MG63 (cell line): ENCODE measurements around the gene BBS9. TPM values are rescaled to one million over a fixed set of nuclear protein-coding genes. Genes with fewer than 3 reads are reported as not detected.
A peak's percentile ranks its signal among the peaks of the same experiment; 100 is the strongest.

Experiments
- DNase-seq: peaks from one replicate; pipeline ENCODE4 v3.0.0-alpha.2; 2020
- H3K27me3 ChIP-seq: fragments of 250-450 bp; sonication (Bioruptor Pico); 2 replicates; pipeline ENCODE4 v1.5.1; 2020; ENCODE audit warnings: mild to moderate bottlenecking, moderate library complexity
- H3K36me3 ChIP-seq: fragments of 250-450 bp; sonication (Bioruptor Pico); 2 replicates; pipeline ENCODE4 v1.5.1; 2020; ENCODE audit warnings: mild to moderate bottlenecking, moderate library complexity
- H3K4me3 ChIP-seq: fragments of 250-450 bp; sonication (Bioruptor Pico); 2 replicates; pipeline ENCODE4 v1.5.1; 2020; ENCODE audit warnings: mild to moderate bottlenecking, moderate library complexity
- H3K9me3 ChIP-seq: fragments of 250-450 bp; sonication (Bioruptor Pico); 2 replicates; pipeline ENCODE4 v1.5.1; 2020; ENCODE audit warnings: mild to moderate bottlenecking, moderate library complexity
- total RNA-seq: library from RNA; depleted of rRNA; stranded (reverse); fragments of >200 nt; shearing (Covaris generic); gene quantifications from 2 replicates; pipeline ENCODE4 v1.2.3, GENCODE V29; 2014; ENCODE audit warnings: low replicate concordance

The BBS9 gene
- total RNA-seq, 1 experiment from 2014 or later: 25.7 TPM

DNA sequence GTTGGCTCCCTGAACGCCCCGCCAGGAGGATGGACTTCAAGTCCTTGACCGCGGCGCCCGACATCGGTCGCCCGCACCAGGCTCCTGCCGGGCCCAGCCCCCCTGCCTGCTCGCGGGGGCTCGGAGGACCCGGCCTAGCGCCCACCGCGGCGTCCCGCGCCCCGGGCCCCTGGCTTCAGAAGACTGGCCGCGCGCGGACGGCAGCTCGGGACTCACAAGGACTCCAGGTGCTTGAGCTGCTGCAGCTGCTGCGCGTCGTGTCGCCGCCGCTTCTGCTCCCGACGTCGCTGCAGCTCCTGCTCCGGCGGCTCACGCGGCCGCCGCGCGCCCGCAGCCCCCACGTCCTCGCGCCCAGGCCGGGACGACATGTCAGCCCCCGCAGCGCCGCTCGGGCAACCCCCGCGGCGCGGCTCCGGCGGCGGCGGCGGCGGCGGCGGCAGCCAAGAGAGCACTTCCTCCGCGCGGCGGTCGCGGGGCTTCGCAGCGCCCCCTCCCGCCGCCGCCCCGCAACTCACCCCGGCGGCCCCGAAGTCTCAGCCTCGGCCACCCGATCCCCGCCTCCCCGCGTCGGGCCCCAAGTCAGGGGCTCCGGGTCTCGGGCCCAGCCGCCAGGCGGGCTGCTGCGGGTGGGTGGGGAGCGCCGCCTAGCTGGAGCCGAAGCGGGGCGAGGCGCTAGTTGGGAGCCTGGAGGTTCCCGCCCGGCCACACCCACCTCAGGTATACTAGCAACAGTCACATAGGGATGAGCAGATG is 20.2 kb upstream of the BBS9 start, which contains the start of gene RP9:
Gene RP9, minus strand, starts transcription at position 400 of the 753 bp plus-strand sequence. Its CDS starts 32 bp downstream, at position 368.
- H3K36me3 ChIP-seq: no peaks in the 10 kb centered on the region
- H3K27me3 ChIP-seq: no peaks in the 10 kb centered on the region
- H3K9me3 ChIP-seq: no peaks in the 10 kb centered on the region
- peak within 1 kb of the TSS; percentile 71 for H3K4me3 ChIP-seq
- peak; percentile 72 for DNase-seq

DNA sequence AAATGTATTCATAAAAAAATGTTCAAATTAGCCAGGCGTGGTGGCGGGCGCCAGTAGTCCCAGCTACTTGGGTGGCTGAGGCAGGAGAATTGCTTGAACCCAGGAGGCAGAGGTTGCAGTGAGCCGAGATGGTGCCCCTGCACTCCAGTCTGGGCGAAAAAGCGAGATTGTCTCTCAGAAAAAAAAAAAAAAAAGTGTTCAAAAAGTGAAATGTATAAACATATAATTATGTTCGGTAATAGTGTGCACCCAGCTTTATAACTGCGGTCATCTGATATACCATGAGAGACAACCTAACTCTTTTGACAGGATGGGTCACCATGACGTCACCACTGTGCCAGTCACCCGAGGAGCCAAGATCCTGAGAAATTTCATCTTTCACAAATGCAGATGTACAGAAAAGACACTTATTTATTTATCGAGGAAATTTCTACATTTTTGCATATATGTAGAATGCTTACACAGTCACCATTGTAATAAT is 19.6 kb upstream of the BBS9 start:
- Histone ChIP-seq H3K36me3 (no peaks in the 10 kb centered on the region), H3K27me3 (no peaks in the 10 kb centered on the region), H3K9me3 (no peaks in the 10 kb centered on the region), H3K4me3 (peak overlapping the region; percentile 71)
- peak; percentile 50 for DNase-seq

DNA sequence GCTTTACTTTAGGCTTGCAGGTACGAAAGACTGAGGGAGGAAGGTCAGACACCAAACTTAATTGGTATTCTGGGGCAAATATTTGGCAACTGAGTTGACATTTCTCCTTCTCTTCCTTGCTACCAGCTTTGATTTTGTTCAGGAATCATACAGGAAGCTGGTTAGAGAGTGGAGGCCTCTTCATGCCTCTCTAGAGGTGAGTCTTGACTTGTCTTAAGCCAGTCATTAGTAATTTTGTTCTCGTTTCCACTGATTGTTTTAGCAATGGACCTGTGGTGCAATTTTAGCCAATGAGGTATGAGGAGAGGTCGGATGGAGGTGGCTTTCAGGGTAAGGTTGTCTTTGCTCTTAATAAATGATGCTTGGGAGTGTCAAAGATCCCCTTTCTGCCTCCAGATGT is 17.8 kb upstream of the BBS9 start:
- no peak for DNase-seq

DNA sequence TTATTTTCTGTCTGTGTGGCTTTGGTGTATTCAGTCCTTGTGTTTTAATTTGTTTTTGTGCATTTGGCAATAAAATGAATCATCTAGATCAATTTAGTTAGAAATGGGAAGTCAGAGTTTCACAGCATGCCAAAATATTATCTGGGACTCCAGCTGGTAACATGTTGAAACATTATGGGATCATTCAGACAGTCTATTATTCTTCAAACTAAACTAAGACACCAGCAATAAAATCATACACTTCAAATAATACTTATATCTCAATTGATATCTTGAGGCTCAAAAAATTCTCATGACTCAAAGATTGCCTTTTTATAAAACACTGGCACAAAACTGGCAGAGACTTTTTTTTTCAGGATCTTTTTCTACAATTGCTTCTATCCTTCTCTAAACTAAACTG is 14.4 kb upstream of the BBS9 start:
- H3K27me3 ChIP-seq: no peaks in the 10 kb centered on the region
- H3K36me3 ChIP-seq: no peaks in the 10 kb centered on the region
- H3K4me3 ChIP-seq: no peak overlapping the region
- H3K9me3 ChIP-seq: peaks cover 6% of the 10 kb centered on the region
- no peak for DNase-seq

More for the DNA sequence above, 17.8 kb upstream of the BBS9 start:
- H3K9me3 ChIP-seq: no peaks in the 10 kb centered on the region
- H3K27me3 ChIP-seq: no peaks in the 10 kb centered on the region
- H3K4me3 ChIP-seq: no peak overlapping the region
- H3K36me3 ChIP-seq: no peaks in the 10 kb centered on the region

DNA sequence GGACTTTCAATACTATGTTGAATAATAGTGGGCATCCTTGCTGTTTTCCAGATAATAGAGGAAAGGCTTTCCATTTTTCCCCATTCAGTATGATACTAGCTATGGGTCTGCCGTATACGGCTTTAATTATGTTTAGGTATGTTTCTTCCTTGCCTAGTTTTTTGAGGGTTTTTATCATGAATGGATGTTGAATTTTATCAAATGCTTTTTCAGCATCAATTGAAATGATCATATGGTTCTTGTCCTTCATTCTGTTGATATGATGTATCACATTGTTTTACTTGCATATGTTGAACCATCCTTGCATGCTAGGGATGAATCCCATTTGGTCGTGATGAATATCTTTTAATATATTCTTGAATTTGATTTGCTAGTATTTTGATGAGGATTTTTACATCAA is 11.0 kb upstream of the BBS9 start:
- peaks cover 6% of the 10 kb centered on the region for H3K9me3 ChIP-seq
- H3K4me3 ChIP-seq: no peak overlapping the region
- no peaks in the 10 kb centered on the region for H3K27me3 ChIP-seq
- no peak for DNase-seq
- no peaks in the 10 kb centered on the region for H3K36me3 ChIP-seq

DNA sequence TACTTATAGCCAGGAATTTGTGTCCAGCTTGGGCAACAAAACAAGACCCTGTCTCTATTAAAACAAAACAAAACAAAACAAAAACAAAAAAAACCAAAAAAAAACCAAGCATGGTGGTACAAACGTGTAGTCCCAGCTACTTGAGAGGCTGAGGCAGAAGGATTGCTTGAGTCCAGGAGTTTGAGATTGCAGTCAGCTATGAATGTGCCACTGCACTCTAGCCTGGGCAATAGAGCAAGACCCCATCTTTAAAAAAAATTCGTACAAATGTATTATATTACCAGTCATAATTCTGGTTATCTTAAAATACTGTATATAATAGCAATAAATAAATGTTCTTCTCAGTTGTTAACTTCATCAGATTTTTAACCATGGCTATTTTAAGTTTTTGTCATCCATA is 2.3 kb upstream of the BBS9 start:
- DNase-seq: no peak
- Histone ChIP-seq H3K4me3 (no peak overlapping the region), H3K36me3 (no peaks in the 10 kb centered on the region), H3K27me3 (no peaks in the 10 kb centered on the region), H3K9me3 (no peaks in the 10 kb centered on the region)

DNA sequence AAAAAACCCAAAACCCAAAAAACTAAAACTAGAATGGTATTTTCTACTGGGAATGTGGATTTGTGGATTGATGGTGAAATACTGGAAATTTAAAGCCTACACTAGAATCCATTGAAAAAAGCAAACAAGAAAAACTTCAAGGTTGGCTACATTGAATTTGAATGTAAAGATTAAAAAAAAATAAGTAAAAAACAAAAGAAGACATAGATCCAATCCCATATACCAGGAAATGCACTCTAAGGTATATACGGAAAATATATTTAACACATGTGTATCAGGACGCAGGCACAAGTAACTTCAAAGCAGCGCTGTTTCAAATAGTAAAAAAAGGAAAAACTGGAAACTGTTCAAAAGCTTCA is 754 bp upstream of the BBS9 start:
- Histone ChIP-seq H3K27me3 (no peaks in the 10 kb centered on the region), H3K9me3 (no peaks in the 10 kb centered on the region), H3K36me3 (no peaks in the 10 kb centered on the region), H3K4me3 (peak overlapping the region; percentile 95)
- DNase-seq: no peak

DNA sequence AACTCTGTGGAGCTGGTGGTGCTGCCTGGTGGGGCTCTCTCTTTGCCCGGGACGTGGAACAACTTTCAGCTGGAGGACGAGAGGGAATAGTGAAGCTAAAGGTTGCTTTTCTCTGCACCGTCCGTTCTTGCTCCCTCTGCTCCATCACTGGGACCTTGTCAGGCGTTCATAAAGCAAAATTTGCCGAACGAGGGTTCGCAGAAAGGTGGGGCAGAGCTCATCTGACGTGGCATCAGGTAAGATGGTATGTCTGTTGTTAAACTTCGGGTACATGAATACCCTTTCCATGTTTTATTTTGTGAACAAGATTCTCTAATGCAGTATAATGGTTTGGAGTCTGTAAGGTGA is 416 bp downstream of the BBS9 start:
- Histone ChIP-seq H3K9me3 (no peaks in the 10 kb centered on the region), H3K4me3 (peak overlapping the region; percentile 95), H3K27me3 (no peaks in the 10 kb centered on the region), H3K36me3 (no peaks in the 10 kb centered on the region)
- no peak for DNase-seq

DNA sequence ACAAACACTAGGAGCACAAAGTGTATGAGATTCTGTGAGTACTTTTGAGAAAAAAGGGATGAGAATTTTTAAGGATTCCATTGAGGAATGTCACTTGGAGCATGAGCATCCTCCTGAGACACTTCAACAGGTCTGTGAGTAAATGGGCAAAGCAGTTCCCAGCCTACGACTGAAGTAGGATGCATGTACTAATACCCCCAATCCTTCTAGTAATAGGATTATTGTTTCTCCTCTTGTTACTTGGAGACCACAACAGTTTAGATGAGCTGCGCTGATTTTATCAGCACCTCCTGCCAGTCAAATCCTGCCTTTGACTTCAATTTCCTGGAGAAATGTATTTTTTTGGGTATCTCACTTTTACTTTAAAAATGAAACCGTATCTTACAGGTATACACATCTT is 820 bp downstream of the BBS9 start:
- no peaks in the 10 kb centered on the region for H3K27me3 ChIP-seq
- DNase-seq: no peak
- H3K9me3 ChIP-seq: no peaks in the 10 kb centered on the region
- peak overlapping the region; percentile 95 for H3K4me3 ChIP-seq
- no peaks in the 10 kb centered on the region for H3K36me3 ChIP-seq

DNA sequence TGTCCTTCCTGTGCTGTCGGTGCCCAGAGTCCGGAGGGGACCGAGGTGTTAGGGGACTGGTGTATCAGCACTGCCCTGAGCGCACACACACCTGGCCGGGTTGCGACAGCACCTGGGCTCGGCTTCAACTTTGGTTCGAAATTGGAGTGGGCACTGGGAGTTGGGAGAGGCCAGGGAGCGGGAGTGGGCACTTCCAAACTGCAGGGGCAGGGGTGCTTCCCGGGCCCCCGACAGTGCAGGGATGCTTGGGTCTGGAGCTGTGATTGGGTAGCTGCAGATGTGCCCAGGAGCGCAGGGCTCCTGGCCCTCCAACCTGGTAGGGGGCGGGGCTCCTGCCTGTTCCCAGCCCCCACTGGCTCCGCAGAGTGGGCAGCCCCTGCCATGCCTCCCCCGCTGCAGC is 7.7 kb downstream of the BBS9 start:
- Histone ChIP-seq H3K4me3 (no peak overlapping the region), H3K27me3 (no peaks in the 10 kb centered on the region)

DNA sequence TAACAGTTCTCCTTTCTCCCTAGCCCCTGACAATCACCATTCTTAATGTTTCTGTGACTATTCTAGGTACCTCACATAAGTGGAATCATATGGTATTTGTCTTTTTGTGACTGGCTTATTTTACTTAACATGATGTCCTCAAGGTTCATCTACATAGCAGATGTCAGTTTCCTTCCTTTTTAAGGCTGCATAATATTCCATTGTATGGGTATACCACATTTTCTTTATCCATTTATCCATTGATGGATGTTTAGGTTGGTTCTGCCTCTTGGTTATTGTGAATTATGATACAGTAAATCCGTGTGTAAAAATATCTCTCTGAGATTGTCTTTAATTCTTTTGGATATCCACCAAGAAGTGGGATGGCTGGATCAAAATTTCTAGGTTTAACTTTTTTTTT is 13.2 kb downstream of the BBS9 start:
- H3K27me3 ChIP-seq: no peaks in the 10 kb centered on the region
- H3K4me3 ChIP-seq: no peak overlapping the region
- peaks cover 3% of the 10 kb centered on the region; the same call in 1 of the 2 replicates for H3K9me3 ChIP-seq
- no peaks in the 10 kb centered on the region for H3K36me3 ChIP-seq
- DNase-seq: no peak

More for the DNA sequence above, 7.7 kb downstream of the BBS9 start:
- no peak for DNase-seq
- no peaks in the 10 kb centered on the region for H3K9me3 ChIP-seq
- no peaks in the 10 kb centered on the region for H3K36me3 ChIP-seq

DNA sequence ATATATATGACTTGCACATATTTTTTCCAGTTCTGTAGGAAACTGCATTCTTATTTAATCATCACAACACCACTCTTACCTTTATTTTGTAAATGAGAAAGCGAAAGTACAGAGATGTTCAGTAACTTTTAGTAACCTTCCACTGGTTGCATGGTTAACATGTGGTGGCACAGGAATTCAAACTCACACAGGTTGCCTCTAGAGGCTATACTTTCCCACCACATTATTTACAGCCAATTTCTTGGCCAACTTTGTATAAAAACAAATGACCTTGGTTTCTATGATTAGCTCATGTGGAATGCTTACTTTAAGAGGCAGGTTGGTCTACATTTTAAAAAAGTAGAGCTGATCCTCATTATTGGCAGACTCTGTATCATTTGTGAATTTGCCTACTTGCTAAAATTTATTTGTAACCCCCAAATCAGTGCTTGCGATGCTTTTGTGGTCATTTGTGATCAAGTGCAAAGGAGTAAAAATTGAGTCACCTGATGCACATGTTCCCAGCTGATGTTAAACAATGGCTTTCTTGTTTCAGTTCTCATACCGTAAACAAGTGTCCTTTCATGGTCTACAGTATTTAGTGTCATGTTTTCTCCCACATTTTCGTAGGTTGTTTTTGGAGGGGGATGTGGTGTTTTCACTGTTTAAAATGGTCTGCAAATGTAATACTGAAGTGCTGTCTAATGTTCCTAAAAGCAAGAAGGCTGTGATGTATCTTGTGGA is 14.8 kb downstream of the BBS9 start:
- Histone ChIP-seq H3K36me3 (no peaks in the 10 kb centered on the region), H3K9me3 (peaks cover 3% of the 10 kb centered on the region; the same call in 1 of the 2 replicates), H3K4me3 (no peak overlapping the region), H3K27me3 (no peaks in the 10 kb centered on the region)
- no peak for DNase-seq

DNA sequence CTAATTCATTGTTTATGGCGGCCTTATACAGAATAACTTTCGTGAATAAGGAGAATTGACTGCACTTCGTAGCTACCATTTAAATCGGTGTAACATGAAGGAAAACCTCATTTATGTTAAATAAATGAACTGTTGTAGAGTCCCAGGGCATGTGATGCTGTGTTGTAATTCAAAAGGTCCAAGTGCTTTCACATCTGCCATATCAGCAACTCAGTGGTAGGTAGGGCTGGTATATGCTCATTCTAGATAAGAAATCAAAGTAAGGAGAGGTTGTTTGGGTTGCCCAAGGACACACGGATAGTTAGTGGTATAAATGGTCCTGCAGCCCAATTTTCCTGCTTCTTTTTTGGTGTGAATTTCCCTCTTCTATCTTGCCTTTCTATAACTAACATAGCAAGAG is 15.8 kb downstream of the BBS9 start:
- Histone ChIP-seq H3K9me3 (peaks cover 3% of the 10 kb centered on the region; the same call in 1 of the 2 replicates), H3K27me3 (no peaks in the 10 kb centered on the region), H3K4me3 (no peak overlapping the region), H3K36me3 (no peaks in the 10 kb centered on the region)
- no peak for DNase-seq

DNA sequence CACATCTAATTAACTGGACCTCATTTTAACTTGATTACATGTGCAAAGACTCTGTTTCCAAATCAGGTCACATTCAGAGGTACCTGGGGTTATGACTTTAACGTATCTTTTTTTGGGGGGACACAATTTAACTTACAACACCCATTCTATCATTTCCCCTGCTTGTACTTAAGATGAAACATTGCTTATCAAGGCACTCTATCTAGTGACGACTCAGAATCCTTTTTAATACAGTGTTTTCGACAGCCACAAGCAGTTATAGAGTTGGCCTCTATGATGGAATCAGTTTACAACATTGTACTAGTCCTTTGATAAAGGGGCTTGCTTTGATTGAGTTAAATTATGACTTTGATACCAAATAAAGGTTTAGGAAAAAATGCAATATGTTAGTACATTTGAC is 22.7 kb downstream of the BBS9 start:
- Histone ChIP-seq H3K36me3 (no peaks in the 10 kb centered on the region), H3K4me3 (no peak overlapping the region), H3K9me3 (no peaks in the 10 kb centered on the region), H3K27me3 (no peaks in the 10 kb centered on the region)
- DNase-seq: no peak

DNA sequence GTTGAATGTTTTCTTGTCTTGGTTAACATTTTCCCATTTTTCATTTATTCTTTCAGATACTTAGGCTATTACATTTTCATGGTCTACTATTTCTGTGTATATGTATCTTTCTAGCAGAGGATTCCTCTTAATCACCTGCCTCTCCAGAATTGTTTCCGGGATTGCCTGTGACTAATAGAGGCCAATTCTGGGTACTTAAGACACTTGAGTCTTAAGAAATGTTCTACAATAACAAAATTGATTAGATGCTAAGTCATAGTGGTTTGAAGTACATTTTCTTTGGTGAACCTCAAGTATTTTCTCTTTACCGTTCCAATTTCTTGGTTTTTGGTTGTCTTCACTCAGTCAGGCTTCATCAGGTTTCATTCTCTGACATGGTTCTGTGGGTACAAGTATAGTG is 26.4 kb downstream of the BBS9 start:
- no peak for DNase-seq
- no peaks in the 10 kb centered on the region for H3K36me3 ChIP-seq
- no peaks in the 10 kb centered on the region for H3K9me3 ChIP-seq
- no peaks in the 10 kb centered on the region for H3K27me3 ChIP-seq
- no peak overlapping the region for H3K4me3 ChIP-seq

DNA sequence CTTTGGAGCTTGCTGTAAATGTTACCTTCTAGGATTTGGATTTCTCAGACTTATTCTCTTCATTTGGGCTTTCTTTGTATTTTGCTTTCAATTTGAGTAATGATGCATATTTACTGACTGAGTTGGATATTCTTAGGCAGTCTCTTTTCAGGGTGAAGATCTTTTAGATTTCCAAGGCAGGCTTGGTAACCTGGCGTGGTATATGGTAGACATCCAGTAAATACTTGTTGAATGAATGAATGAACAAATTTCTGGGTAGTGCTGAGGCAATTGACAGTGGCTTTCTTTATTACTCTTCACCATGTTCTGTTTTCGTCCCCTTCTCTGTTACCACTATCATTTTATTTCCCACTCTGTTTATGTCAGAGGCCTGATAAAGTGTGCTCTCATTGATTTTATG is 27.1 kb downstream of the BBS9 start:
- H3K27me3 ChIP-seq: no peaks in the 10 kb centered on the region
- no peak for DNase-seq
- H3K4me3 ChIP-seq: no peak overlapping the region
- no peaks in the 10 kb centered on the region for H3K9me3 ChIP-seq
- H3K36me3 ChIP-seq: no peaks in the 10 kb centered on the region

DNA sequence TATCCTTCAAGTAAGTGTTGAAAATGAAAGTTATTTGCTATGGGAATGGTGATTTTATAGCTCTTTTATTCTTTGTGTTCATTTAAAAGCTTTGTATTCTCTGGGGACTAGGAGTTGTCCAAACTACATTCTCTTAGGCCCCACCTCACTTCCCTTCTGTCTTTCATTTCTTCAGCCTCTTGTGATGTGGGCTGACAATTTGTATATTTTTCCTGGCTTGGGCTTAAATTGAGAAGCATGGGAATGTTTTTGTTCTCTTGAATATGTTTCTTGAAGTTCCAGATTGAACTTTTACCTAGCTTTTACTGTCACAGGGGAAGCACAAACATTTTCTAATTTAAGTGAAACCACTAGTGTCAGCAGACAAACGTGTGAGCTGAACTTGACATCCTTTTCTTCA is 27.9 kb downstream of the BBS9 start:
- no peak for DNase-seq
- H3K9me3 ChIP-seq: no peaks in the 10 kb centered on the region
- H3K4me3 ChIP-seq: no peak overlapping the region
- H3K27me3 ChIP-seq: no peaks in the 10 kb centered on the region
- no peaks in the 10 kb centered on the region for H3K36me3 ChIP-seq

DNA sequence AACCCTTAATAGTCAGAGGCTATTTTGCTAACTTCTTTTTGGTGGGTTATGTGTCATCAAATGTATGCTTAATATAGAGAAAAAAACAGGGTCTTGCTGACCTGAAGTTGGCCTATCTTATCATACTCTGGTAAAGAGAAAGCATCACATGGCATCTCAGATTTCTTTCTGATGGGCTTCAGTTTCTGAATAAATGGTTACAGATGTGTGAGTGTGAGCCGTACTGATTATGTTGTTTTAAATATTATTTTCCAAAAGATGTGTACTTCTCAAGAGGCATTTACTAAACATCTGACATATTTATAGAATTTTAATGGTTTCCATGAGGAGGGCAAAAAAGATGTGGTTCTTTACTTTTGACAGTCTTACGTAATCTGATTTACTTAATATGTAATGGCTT is 28.4 kb downstream of the BBS9 start:
- no peaks in the 10 kb centered on the region for H3K36me3 ChIP-seq
- no peak for DNase-seq
- no peak overlapping the region for H3K4me3 ChIP-seq
- H3K9me3 ChIP-seq: no peaks in the 10 kb centered on the region
- H3K27me3 ChIP-seq: no peaks in the 10 kb centered on the region
